GM19397 (cell line): ENCODE measurements around the gene SPNS3.

Source experiments
- ATAC-seq: cut with Tn5 transposase; IDR thresholded peaks from one replicate; pipeline ENCODE4 v1.9.1; 2021; ENCODE audit warnings: mild to moderate bottlenecking, moderate library complexity; ENCODE audit not compliant: unreplicated experiment

SPNS3 gene

DNA sequence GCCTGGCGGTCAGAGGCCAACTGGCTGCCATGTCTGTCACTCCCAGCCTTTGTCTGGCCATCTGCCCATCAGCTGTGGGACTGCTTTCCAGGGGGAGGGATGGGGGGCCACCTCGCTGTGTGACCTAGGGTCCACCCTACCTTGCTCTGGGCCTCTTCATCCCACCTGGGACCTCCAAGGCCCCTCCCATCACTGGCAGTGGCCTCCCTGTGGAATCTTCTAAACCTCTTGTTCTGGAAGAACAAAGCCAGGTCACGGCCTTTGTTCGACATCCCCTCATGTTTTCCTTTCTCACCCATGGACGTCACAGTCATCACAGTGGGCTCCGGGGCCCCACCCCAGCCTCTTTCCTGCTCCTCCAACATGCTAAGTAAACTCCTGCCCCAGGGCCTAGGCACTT, 88.9 kb downstream of the SPNS3 start:
- ATAC-seq, result no peak

GRCh38 chr17:4523946-4524345, 90.2 kb downstream of the SPNS3 start:
- ATAC-seq, result no peak

GRCh38 chr17:4525691-4526397, 92.1 kb downstream of the SPNS3 start:
- ATAC-seq, result no peak

DNA sequence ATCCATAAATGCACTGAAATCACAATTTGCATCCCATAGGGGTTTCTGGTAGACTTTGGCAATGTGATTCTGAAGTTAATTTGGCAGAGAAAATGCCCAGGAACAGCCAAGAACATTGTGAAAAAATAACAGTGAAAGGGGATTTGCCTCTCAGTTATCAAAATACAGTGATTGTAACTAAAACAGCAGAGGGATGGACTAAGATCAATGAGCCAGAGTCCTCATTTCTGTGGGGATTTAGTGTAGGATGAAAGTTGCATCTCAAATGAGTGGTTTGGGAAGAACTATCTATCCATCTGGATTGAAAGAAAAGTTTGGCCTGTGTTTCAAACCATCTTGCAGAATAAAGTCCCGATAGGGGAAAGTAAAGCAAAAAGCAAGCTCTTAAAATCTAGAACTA, 93.4 kb downstream of the SPNS3 start:
- ATAC-seq, result no peak

DNA sequence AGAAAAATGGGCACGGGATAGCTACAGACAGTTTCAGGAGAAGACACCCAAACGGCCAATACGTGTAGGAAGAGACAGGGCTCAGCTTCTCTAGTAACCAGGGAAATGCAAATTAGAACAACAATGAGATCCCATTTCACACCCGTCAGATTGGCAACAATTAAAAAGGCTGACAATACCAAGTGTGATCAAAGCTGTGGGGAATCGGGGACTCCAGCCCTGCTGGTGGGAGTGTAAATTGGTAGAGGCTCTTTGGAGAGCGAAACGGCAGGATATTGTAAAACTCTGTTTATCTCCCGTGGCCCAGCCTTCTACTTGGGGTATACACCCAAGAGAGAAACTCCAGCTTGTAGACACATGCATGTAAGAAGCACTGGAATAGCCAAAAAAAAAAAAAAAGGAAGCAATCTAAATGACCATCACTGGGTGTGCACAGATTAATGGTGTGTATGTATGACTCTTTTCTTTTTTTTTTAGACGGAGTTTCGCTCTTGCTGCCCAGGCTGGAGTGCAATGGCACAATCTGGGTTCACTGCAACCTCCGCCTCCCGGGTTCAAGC, 93.9 kb downstream of the SPNS3 start:
- no peak for ATAC-seq

DNA sequence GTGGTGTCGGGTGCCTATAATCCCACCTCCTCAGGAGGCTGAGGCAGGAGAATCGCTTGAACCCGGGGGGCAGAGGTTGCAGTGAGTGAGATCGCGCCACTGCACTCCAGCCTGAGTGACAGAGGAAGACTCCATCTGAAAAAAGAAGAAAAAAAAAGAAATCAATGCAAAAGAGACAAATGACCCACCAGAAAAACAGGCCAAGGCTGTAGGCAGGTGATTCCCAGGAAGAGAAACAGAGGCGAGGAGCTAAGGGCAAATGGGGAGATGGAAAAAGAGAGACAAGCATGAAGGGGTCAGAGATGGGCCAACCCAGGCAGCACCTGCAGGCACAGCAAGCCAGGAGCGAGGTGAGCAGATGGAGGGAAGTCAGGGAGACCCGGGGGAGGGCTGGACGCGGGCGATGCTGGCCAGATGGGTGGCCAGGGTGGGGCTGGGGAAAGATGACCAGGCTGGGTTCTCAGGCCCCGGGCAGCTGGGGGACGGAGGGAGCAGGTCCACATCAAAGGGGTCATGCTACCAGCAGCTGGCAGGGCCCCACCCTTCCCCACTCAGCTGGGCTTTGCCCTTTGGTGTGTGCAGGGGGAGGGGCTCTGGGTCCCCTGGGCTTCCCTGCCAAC, 95.9 kb downstream of the SPNS3 start:
- no peak for ATAC-seq

GRCh38 chr17:4530799-4531730, 97.3 kb downstream of the SPNS3 start:
- ATAC-seq, result no peak

DNA sequence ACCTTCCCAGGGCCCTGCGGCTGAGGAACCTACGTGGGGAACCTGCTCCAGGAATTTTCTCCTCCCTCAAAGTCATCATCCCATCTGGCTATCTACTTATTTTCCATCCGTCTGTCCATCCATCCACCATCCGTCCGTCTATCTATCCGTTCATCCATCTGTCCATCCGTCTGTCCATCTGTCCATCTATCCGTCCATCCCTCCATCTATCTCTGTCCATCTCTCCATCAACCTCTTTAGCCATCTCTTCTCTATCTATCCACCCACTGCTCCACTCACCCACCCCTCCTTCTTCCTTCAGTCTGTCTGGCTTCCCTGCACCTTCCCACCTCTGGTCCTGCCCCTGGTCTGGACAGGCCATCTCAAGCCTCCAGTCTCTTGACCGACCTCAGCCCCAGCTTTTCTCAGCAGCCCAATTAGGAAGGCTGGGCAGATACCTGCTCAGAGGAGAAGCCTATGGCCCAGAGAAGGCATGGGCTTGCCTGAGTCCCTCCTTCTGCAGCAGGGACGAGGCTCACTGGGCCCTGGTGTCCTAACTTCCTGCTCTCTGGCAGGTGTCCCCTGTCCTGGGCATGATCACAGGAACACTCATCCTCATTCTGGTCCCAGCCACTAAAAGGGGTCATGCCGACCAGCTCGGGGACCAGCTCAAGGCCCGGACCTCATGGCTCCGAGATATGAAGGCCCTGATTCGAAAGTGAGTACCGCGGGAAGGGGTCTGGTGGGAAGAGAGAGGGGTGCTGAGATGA, 98.4 kb downstream of the SPNS3 start:
- ATAC-seq, result no peak

GRCh38 chr17:4532860-4533522, 99.3 kb downstream of the SPNS3 start:
- ATAC-seq, result no peak

GRCh38 chr17:4533523-4534504, 100.1 kb downstream of the SPNS3 start:
- ATAC-seq, result no peak

- ATAC-seq, result no peak
These were observed 100.8 kb downstream of the SPNS3 start for GRCh38 chr17:4534515-4534914.

GRCh38 chr17:4534928-4535666, 101.4 kb downstream of the SPNS3 start:
- no peak for ATAC-seq

DNA sequence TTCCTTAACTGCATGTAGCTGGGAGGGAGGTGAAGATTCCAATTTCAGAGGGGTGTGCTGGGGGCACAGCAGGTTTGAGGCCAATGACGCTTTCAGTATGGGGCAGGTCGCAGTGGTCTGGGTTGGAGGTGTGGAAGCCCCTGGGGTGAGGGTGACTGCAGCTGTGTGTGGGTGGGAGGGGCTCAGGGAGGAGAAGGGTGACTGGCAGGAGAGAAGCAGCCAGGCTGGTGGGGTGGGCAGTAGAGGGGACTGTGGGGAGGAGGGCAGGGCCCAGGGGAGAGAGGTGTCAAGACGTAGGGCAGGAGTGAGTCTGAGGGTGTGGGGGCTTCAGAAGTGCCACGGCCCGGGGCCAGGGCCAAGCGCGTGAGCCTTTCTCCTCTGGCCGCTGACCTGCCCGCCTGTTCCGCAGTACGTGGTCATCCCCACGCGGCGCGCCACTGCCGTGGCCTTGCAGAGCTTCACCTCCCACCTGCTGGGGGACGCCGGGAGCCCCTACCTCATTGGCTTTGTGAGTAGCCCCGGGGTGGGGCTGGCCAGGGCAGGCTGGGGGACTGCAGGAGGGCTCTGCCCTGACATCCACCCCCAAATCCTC, 102.0 kb downstream of the SPNS3 start:
- no peak for ATAC-seq

GRCh38 chr17:4536259-4536741, 102.6 kb downstream of the SPNS3 start:
- ATAC-seq, result no peak

DNA sequence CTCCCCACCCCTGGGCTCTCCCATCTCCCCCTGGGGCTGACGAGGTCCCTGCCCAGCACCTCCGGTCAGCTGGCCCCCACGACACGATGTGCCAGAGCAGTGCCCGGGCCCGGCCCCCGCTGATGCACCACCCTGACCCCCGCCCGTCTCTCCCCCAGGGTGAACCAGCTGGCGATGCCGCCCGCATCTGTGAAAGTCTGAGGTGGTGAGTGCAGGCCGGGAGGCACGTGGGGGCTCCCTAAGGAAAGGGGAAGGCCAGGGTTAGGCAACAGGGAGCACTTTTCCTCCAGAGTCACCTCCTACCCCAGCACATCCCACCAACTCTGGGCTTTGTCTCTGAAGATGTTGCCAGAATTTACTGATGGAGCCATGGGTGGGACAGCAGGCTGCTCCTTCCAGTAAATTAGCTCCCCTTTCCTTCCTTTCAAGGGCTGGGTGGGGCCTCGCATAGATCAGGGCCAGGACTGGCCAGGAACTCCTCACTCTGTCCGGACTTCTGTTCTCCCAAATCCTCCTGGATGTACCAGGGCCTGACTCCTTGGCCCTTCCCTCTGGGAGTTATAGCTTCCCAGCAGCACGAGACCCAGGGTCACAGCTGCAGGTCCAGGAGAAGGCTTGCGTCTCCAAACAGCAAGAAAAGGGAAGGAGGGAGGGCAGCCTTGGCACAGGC, 103.1 kb downstream of the SPNS3 start:
- ATAC-seq, result no peak
